Keratinocyte (primary cell): ENCODE results near the gene HSDL1.

Experiments
- CTCF ChIP-seq, 3 experiments: IDR thresholded peaks in 1 of 3; conservative IDR thresholded peaks in 1 of 3; optimal IDR thresholded peaks in 1 of 3; 2 replicates in 2 of 3; 3 replicates in 1 of 3; pipeline versions ENCODE3 to v1.5.1; 2011; ENCODE audit warnings: low read length in 3 of 3, mild to moderate bottlenecking in 3 of 3, moderate library complexity in 2 of 3, control low read depth in 1 of 3, inconsistent platforms in 1 of 3; ENCODE audit not compliant: insufficient read depth in 2 of 3; ENCODE audit errors: extremely low read depth in 1 of 3
- EZH2 ChIP-seq: IDR thresholded peaks from one replicate; pipeline ENCODE4 v1.6.1; 2012; ENCODE audit warnings: inconsistent platforms, mild to moderate bottlenecking, low read length, moderate library complexity

GRCh38 chr16:84179612-84180320, 34.8 kb upstream of the HSDL1 start:
- TF ChIP-seq CTCF (optimal IDR thresholded peaks at IDR 0.05 in 1 of 3, IDR thresholded peaks at IDR 0.05 in 1 of 3, conservative IDR thresholded peaks at IDR 0.05 in 1 of 3; ENCODE audit: extremely low read depth in 1 of 3, insufficient read depth in 2 of 3, low read length in 3 of 3) (no peak), EZH2 (no peak)
